Upper lobe of right lung (tissue), 1 donor: ENCODE measurements around the gene HOXD1. TPM values are rescaled to one million over a fixed set of nuclear protein-coding genes. Genes with fewer than 3 reads are reported as not detected.

Source experiments
- ATAC-seq: fragments of 200-7000 bp; cut with Tn5 transposase; one replicate; pipeline ENCODE4 v1.9.1; 2020; ENCODE audit warnings: mild to moderate bottlenecking, moderate library complexity
- DNase-seq: peaks from one replicate; pipeline ENCODE4 v3.0.0-alpha.2; 2020
- H3K27ac ChIP-seq: fragments of 200-600 bp; one replicate; pipeline ENCODE4 v1.8.0; 2022
- H3K27me3 ChIP-seq: fragments of 200-600 bp; one replicate; pipeline ENCODE4 v1.8.0; 2022; ENCODE audit warnings: mild to moderate bottlenecking
- H3K36me3 ChIP-seq: fragments of 200-600 bp; one replicate; pipeline ENCODE4 v1.8.0; 2022
- H3K4me1 ChIP-seq: fragments of 200-600 bp; one replicate; pipeline ENCODE4 v1.8.0; 2022
- H3K4me3 ChIP-seq: fragments of 200-600 bp; one replicate; pipeline ENCODE4 v1.8.0; 2022; ENCODE audit warnings: mild to moderate bottlenecking
- H3K9me3 ChIP-seq: fragments of 200-600 bp; one replicate; pipeline ENCODE4 v1.8.0; 2022
- intact Hi-C: fragments of 100-400 bp; cut with DNase I; formaldehyde crosslinking; loops from one replicate; pipeline ENCODE4 v1.11.0; 2022
- total RNA-seq: library from RNA; stranded (reverse); fragmentation: NEBNext Ultra II Directional; extraction: Animal tissue kit (Norgen Biotek cat#: 25700); gene quantifications from one replicate; pipeline ENCODE4 v1.2.1, GENCODE V29; 2021
- TF ChIP-seq, protein P1 (sequence below): fragments of 200-600 bp; IDR thresholded peaks from one replicate; pipeline ENCODE4 v1.8.0; 2022; ENCODE audit warnings: antibody characterized with exemption
- donor health status: DM: no; HTN: yes; CAD: no; lungs with severe emphysema.

HOXD1 gene
- total RNA-seq, 1 donor from 2014 or later = 4.1 TPM

DNA sequence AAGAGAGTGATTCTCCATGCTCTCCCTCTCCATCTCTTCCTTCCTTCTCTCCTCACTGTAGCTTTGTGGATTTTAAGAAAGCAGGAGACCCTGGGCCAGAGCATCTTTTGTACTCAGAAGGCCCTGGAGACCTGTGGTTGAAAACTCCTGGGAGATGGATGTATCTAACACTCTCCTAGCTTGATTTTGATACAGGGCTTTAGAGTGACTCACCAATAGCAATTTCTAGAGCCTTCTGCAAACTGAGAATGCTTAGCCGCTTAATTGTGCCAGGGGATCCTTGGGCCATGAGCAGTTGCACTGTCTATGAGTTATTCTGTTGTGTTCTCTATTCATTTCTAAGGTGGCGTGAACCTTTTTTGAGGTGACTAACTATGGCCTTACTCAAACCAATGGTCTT is 17.7 kb downstream of the HOXD1 start:
- intact Hi-C loops = no loop called here
- no peak for ATAC-seq

DNA sequence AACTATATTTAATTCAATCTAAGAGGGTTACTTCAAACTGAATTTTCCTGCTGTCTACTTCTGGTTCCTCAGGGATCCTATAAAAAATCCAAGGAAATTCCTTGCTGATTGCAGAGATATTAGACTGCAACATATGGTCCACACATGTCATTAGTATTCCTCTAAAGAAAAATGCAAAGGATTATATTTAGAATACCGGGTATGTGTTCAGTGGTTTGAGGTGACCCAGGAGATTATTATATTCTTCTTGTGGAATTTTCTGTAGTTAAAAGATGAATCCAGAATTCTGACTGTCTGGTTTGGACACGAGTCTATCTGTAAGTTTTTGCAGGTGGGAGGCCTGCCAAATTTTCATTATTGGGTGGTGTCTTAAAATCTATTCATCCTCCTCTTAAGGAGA is 18.2 kb downstream of the HOXD1 start:
- no peak for ATAC-seq

More for the DNA sequence above, 17.7 kb downstream of the HOXD1 start:
- peaks cover 13% of the 10 kb centered on the region for H3K27me3 ChIP-seq
- H3K4me3 ChIP-seq = no peak overlapping the region
- no peaks in the 10 kb centered on the region for H3K9me3 ChIP-seq
- H3K36me3 ChIP-seq = no peaks in the 10 kb centered on the region
- TF ChIP-seq, protein P1, sequence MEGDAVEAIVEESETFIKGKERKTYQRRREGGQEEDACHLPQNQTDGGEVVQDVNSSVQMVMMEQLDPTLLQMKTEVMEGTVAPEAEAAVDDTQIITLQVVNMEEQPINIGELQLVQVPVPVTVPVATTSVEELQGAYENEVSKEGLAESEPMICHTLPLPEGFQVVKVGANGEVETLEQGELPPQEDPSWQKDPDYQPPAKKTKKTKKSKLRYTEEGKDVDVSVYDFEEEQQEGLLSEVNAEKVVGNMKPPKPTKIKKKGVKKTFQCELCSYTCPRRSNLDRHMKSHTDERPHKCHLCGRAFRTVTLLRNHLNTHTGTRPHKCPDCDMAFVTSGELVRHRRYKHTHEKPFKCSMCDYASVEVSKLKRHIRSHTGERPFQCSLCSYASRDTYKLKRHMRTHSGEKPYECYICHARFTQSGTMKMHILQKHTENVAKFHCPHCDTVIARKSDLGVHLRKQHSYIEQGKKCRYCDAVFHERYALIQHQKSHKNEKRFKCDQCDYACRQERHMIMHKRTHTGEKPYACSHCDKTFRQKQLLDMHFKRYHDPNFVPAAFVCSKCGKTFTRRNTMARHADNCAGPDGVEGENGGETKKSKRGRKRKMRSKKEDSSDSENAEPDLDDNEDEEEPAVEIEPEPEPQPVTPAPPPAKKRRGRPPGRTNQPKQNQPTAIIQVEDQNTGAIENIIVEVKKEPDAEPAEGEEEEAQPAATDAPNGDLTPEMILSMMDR = no peak
- no peaks in the 10 kb centered on the region for H3K4me1 ChIP-seq
- DNase-seq = no peak
- no peak overlapping the region for H3K27ac ChIP-seq

DNA sequence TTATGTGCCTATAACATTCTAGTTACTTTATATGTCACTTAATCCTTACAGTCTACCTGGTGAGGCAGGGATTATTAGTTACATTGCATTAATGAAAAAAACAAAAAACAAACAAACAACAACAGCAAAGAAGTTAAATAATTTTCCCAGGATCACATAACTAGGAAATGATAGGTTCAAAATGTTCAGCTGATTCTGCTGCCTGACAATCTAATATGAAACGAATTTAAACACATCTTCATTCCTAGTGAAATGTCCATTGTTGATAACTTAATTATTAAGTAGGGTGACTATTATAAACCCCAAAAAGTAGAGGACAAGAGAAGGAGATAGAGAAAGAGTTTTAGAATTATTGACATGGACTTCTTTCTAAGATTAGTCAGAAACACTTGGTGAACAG is 22.6 kb downstream of the HOXD1 start:
- intact Hi-C loops = no loop called here
- Histone ChIP-seq H3K27ac (no peak overlapping the region), H3K27me3 (no peaks in the 10 kb centered on the region), H3K36me3 (no peaks in the 10 kb centered on the region), H3K4me1 (peaks cover 3% of the 10 kb centered on the region), H3K4me3 (no peak overlapping the region), H3K9me3 (no peaks in the 10 kb centered on the region)
- TF ChIP-seq, protein P1 = no peak
- ATAC-seq (no peak), DNase-seq (no peak)

More for the DNA sequence above, 18.2 kb downstream of the HOXD1 start:
- DNase-seq = no peak
- Histone ChIP-seq H3K4me1 (no peaks in the 10 kb centered on the region), H3K9me3 (no peaks in the 10 kb centered on the region), H3K36me3 (no peaks in the 10 kb centered on the region), H3K4me3 (no peak overlapping the region), H3K27ac (no peak overlapping the region), H3K27me3 (peaks cover 7% of the 10 kb centered on the region)
- TF ChIP-seq, protein P1 = no peak
- intact Hi-C loops = no loop called here

- intact Hi-C loops = no loop called here
- TF ChIP-seq, protein P1 = no peak
- DNase-seq (no peak), ATAC-seq (no peak)
- Histone ChIP-seq H3K4me3 (no peak overlapping the region), H3K9me3 (no peaks in the 10 kb centered on the region), H3K36me3 (no peaks in the 10 kb centered on the region), H3K27me3 (no peaks in the 10 kb centered on the region), H3K27ac (no peak overlapping the region), H3K4me1 (peaks cover 3% of the 10 kb centered on the region)
Observed at GRCh38 chr2:176212276-176212675, 23.8 kb downstream of the HOXD1 start.

DNA sequence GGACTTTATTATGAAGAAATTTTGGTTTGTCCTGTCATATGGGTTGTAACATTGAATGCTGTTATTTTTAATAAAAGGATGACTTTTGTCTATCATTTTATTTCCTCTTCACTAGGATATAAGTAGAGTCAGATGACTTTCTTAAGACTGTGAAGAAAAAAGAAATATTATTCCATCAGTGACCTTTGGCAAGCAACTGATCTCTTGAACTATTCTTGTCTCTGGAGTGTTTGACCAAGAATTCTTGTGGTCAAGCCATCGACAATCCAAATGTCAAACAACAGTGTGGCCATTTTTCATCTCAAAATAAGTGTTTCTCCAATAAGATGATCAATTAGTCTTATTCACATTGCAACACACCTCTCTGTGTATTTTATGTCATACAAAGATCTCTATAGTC is 24.9 kb downstream of the HOXD1 start:
- DNase-seq (no peak), ATAC-seq (no peak)
- Histone ChIP-seq H3K9me3 (no peaks in the 10 kb centered on the region), H3K27me3 (no peaks in the 10 kb centered on the region), H3K36me3 (no peaks in the 10 kb centered on the region), H3K27ac (no peak overlapping the region), H3K4me1 (peaks cover 3% of the 10 kb centered on the region), H3K4me3 (no peak overlapping the region)
- intact Hi-C loops = no loop called here
- TF ChIP-seq, protein P1 = no peak

- H3K9me3 ChIP-seq = no peaks in the 10 kb centered on the region
- intact Hi-C loops = no loop called here
- peaks cover 9% of the 10 kb centered on the region for H3K27me3 ChIP-seq
- H3K4me1 ChIP-seq = no peaks in the 10 kb centered on the region
- ATAC-seq (no peak), DNase-seq (no peak)
- H3K36me3 ChIP-seq = no peaks in the 10 kb centered on the region
- TF ChIP-seq, protein P1 = no peak
- no peak overlapping the region for H3K27ac ChIP-seq
- H3K4me3 ChIP-seq = no peak overlapping the region
Observed at GRCh38 chr2:176227874-176228273, 39.4 kb downstream of the HOXD1 start.
